ENCODE data around the gene ELOVL4. TPM values are rescaled to one million over a fixed set of nuclear protein-coding genes. Genes with fewer than 3 reads are reported as not detected.

Gene ELOVL4
- total RNA-seq, 1 donor from 2014 or later, result 10.4 TPM

- no peak overlapping the region for H3K4me3 Mint-ChIP-seq (ENCODE audit: unreplicated experiment)
- no peaks in the 10 kb centered on the region for H3K27me3 Mint-ChIP-seq (ENCODE audit: low read depth, unreplicated experiment)
- no peaks in the 10 kb centered on the region for H3K36me3 ChIP-seq (ENCODE audit: insufficient read depth, low read length)
- H3K36me3 Mint-ChIP-seq (ENCODE audit: low read depth, unreplicated experiment), result no peaks in the 10 kb centered on the region
- no peaks in the 10 kb centered on the region for H4K20me1 ChIP-seq (ENCODE audit: insufficient read depth, low read length)
- H3K4me1 Mint-ChIP-seq (ENCODE audit: low read depth, unreplicated experiment), result no peaks in the 10 kb centered on the region
- H3K4me2 ChIP-seq (ENCODE audit: low read length), result no peak overlapping the region
- no peak for DNase-seq (ENCODE audit: low read depth)
- H3K9ac ChIP-seq (ENCODE audit: low read length), result no peak overlapping the region
- H3K27me3 ChIP-seq (ENCODE audit: insufficient read depth, low read length), result no peaks in the 10 kb centered on the region
- H3K27ac Mint-ChIP-seq (ENCODE audit: unreplicated experiment), result no peak overlapping the region
- H3K4me1 ChIP-seq (ENCODE audit: insufficient read depth, low read length), result no peaks in the 10 kb centered on the region
- TF ChIP-seq EZH2 (IDR thresholded peaks at IDR 0.05; ENCODE audit: insufficient read depth, low read length), result no peak
- TF ChIP-seq CTCF (IDR thresholded peaks at IDR 0.05; ENCODE audit: insufficient read depth, low read depth, low read length), result no peak
- no peak for FAIRE-seq
- H2AFZ ChIP-seq (ENCODE audit: low read depth, low read length), result no peak overlapping the region
- H3K79me2 ChIP-seq (ENCODE audit: insufficient read depth, low read length), result no peaks in the 10 kb centered on the region
- no peak overlapping the region for H3K27ac ChIP-seq (ENCODE audit: low read depth, low read length)
- peaks cover 5% of the 10 kb centered on the region for H3K9me3 Mint-ChIP-seq (ENCODE audit: unreplicated experiment)
- no peaks in the 10 kb centered on the region for H3K9me3 ChIP-seq (ENCODE audit: insufficient read depth, low read depth, low read length)
- no peak overlapping the region for H3K4me3 ChIP-seq (ENCODE audit: insufficient read depth, low read depth, low read length)
Measured at GRCh38 chr6:79895382-79896074, 51.8 kb downstream of the ELOVL4 start.

- no peaks in the 10 kb centered on the region for H3K4me1 ChIP-seq (ENCODE audit: insufficient read depth, low read length)
- H3K9me3 Mint-ChIP-seq (ENCODE audit: unreplicated experiment), result peaks cover 5% of the 10 kb centered on the region
- DNase-seq (ENCODE audit: low read depth) (no peak), FAIRE-seq (no peak)
- H4K20me1 ChIP-seq (ENCODE audit: insufficient read depth, low read length), result no peaks in the 10 kb centered on the region
- H3K27me3 ChIP-seq (ENCODE audit: insufficient read depth, low read length), result no peaks in the 10 kb centered on the region
- no peak overlapping the region for H3K27ac ChIP-seq (ENCODE audit: low read depth, low read length)
- H3K36me3 ChIP-seq (ENCODE audit: insufficient read depth, low read length), result no peaks in the 10 kb centered on the region
- H2AFZ ChIP-seq (ENCODE audit: low read depth, low read length), result no peak overlapping the region
- no peak overlapping the region for H3K4me3 ChIP-seq (ENCODE audit: insufficient read depth, low read depth, low read length)
- H3K4me2 ChIP-seq (ENCODE audit: low read length), result no peak overlapping the region
- H3K36me3 Mint-ChIP-seq (ENCODE audit: low read depth, unreplicated experiment), result no peaks in the 10 kb centered on the region
- H3K4me3 Mint-ChIP-seq (ENCODE audit: unreplicated experiment), result no peak overlapping the region
- H3K27ac Mint-ChIP-seq (ENCODE audit: unreplicated experiment), result no peak overlapping the region
- TF ChIP-seq CTCF (IDR thresholded peaks at IDR 0.05; ENCODE audit: insufficient read depth, low read depth, low read length) (no peak), EZH2 (IDR thresholded peaks at IDR 0.05; ENCODE audit: insufficient read depth, low read length) (no peak)
- H3K9ac ChIP-seq (ENCODE audit: low read length), result no peak overlapping the region
- no peaks in the 10 kb centered on the region for H3K79me2 ChIP-seq (ENCODE audit: insufficient read depth, low read length)
- H3K27me3 Mint-ChIP-seq (ENCODE audit: low read depth, unreplicated experiment), result no peaks in the 10 kb centered on the region
- H3K9me3 ChIP-seq (ENCODE audit: insufficient read depth, low read depth, low read length), result no peaks in the 10 kb centered on the region
- H3K4me1 Mint-ChIP-seq (ENCODE audit: low read depth, unreplicated experiment), result no peaks in the 10 kb centered on the region
Measured at GRCh38 chr6:79894939-79895338, 52.4 kb downstream of the ELOVL4 start.

GRCh38 chr6:79888587-79888986 is 58.8 kb downstream of the ELOVL4 start:
- H3K4me3 Mint-ChIP-seq (ENCODE audit: unreplicated experiment), result no peak overlapping the region
- Histone ChIP-seq H2AFZ (ENCODE audit: low read depth, low read length) (no peak overlapping the region), H3K4me2 (ENCODE audit: low read length) (no peak overlapping the region), H3K4me3 (ENCODE audit: insufficient read depth, low read depth, low read length) (no peak overlapping the region), H3K27me3 (ENCODE audit: insufficient read depth, low read length) (peaks cover 2% of the 10 kb centered on the region), H3K4me1 (ENCODE audit: insufficient read depth, low read length) (no peaks in the 10 kb centered on the region), H3K36me3 (ENCODE audit: insufficient read depth, low read length) (no peaks in the 10 kb centered on the region), H3K27ac (ENCODE audit: low read depth, low read length) (no peak overlapping the region), H4K20me1 (ENCODE audit: insufficient read depth, low read length) (no peaks in the 10 kb centered on the region), H3K9me3 (ENCODE audit: insufficient read depth, low read depth, low read length) (no peaks in the 10 kb centered on the region), H3K79me2 (ENCODE audit: insufficient read depth, low read length) (no peaks in the 10 kb centered on the region), H3K9ac (ENCODE audit: low read length) (no peak overlapping the region)
- H3K27ac Mint-ChIP-seq (ENCODE audit: unreplicated experiment), result no peak overlapping the region
- no peaks in the 10 kb centered on the region for H3K36me3 Mint-ChIP-seq (ENCODE audit: low read depth, unreplicated experiment)
- DNase-seq (ENCODE audit: low read depth) (no peak), FAIRE-seq (no peak)
- H3K27me3 Mint-ChIP-seq (ENCODE audit: low read depth, unreplicated experiment), result no peaks in the 10 kb centered on the region
- H3K9me3 Mint-ChIP-seq (ENCODE audit: unreplicated experiment), result peaks cover 5% of the 10 kb centered on the region
- H3K4me1 Mint-ChIP-seq (ENCODE audit: low read depth, unreplicated experiment), result no peaks in the 10 kb centered on the region
- no peak for TF ChIP-seq EZH2 (IDR thresholded peaks at IDR 0.05; ENCODE audit: insufficient read depth, low read length)
- TF ChIP-seq CTCF (IDR thresholded peaks at IDR 0.05; ENCODE audit: insufficient read depth, low read depth, low read length), result no peak
